HFFc6 (cell line): ENCODE measurements around the gene FADS6. TPM values are rescaled to one million over a fixed set of nuclear protein-coding genes. Genes with fewer than 3 reads are reported as not detected.

ENCODE experiments used
- DNase-seq: peaks from one replicate; pipeline ENCODE4 v3.0.0-alpha.2; 2018
- H3K27ac Mint-ChIP-seq: 2 replicates; pipeline ENCODE4 v1.8.0; 2020; ENCODE audit warnings: mild to moderate bottlenecking, mixed read lengths
- H3K27me3 Mint-ChIP-seq: 2 replicates; pipeline ENCODE4 v1.8.0; 2021; ENCODE audit warnings: mild to moderate bottlenecking, moderate library complexity, mixed read lengths; ENCODE audit not compliant: insufficient read depth
- H3K36me3 Mint-ChIP-seq: 2 replicates; pipeline ENCODE4 v1.8.0; 2021; ENCODE audit warnings: low read depth, mixed read lengths
- H3K4me1 Mint-ChIP-seq: 2 replicates; pipeline ENCODE4 v1.8.0; 2020; ENCODE audit warnings: low read depth, mixed read lengths
- H3K4me3 Mint-ChIP-seq: 2 replicates; pipeline ENCODE4 v1.8.0; 2020; ENCODE audit warnings: mild to moderate bottlenecking, moderate library complexity, mixed read lengths
- H3K9me3 Mint-ChIP-seq: 2 replicates; pipeline ENCODE4 v1.8.0; 2020; ENCODE audit warnings: mild to moderate bottlenecking, mixed read lengths
- CTCF ChIP-seq: fragments of 200-600 bp; sonication (generic); IDR thresholded peaks from 2 replicates; pipeline ENCODE4 v1.5.0; 2021; ENCODE audit warnings: antibody characterized with exemption, mild to moderate bottlenecking
- total RNA-seq, 6 experiments: library from RNA; stranded (reverse); fragmentation: NEBNext Ultra II Directional; extraction: Animal tissue kit (Norgen Biotek cat#: 25700); gene quantifications; 2 replicates in 1 of 6; 3 replicates in 5 of 6; pipeline ENCODE4 v1.2.3, GENCODE V29; 2021

FADS6 gene
- total RNA-seq, 6 experiments from 2014 or later: not detected

- Mint-ChIP-seq H3K4me3 (no peak overlapping the region), H3K4me1 (peaks cover 15% of the 10 kb centered on the region), H3K36me3 (no peaks in the 10 kb centered on the region), H3K27ac (no peak overlapping the region), H3K9me3 (no peaks in the 10 kb centered on the region), H3K27me3 (peaks cover 4% of the 10 kb centered on the region)
- no peak for TF ChIP-seq CTCF
- no peak for DNase-seq
Measured at GRCh38 chr17:74843352-74843627, 50.1 kb downstream of the FADS6 start.

- Mint-ChIP-seq H3K4me1 (peaks cover 15% of the 10 kb centered on the region), H3K27ac (no peak overlapping the region), H3K4me3 (no peak overlapping the region), H3K9me3 (no peaks in the 10 kb centered on the region), H3K27me3 (peaks cover 4% of the 10 kb centered on the region; the same call in 1 of the 2 replicates), H3K36me3 (no peaks in the 10 kb centered on the region)
- peak; percentile 74 for TF ChIP-seq CTCF
- peak; percentile 34 for DNase-seq
Measured at GRCh38 chr17:74842599-74843351, 50.7 kb downstream of the FADS6 start.

DNA sequence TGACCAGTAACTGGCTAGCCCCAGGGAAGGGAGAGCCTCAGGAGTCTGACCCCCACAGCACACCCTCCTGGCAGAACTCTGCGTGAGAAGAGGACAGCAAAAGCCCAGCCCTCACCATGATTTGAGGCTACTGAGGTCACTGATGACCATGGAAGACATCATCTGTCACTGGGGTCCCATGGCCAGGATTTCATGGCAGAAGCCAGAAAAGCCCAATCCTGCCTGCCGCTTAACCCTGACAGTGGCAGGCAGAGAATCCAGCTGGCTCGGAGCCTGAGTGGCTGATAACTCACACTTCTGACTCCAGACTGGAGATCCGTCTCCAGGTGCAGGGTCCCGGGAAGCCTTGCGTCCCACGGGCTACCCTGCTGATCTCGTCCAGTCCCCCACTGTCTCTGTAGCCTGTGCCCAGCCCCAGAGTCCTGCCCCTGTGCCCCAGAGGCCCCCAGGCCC lies 51.3 kb downstream of the FADS6 start:
- no peaks in the 10 kb centered on the region for H3K36me3 Mint-ChIP-seq
- H3K4me1 Mint-ChIP-seq: peaks cover 15% of the 10 kb centered on the region
- H3K27ac Mint-ChIP-seq: no peak overlapping the region
- H3K9me3 Mint-ChIP-seq: no peaks in the 10 kb centered on the region
- no peak overlapping the region for H3K4me3 Mint-ChIP-seq
- DNase-seq: no peak
- TF ChIP-seq CTCF: no peak
- H3K27me3 Mint-ChIP-seq: peaks cover 4% of the 10 kb centered on the region; the same call in 1 of the 2 replicates

GRCh38 chr17:74840989-74841666 lies 52.3 kb downstream of the FADS6 start:
- peak; percentile 18 for DNase-seq

More at GRCh38 chr17:74840989-74841666, 52.3 kb downstream of the FADS6 start:
- peak overlapping the region; percentile 60 for H3K27ac Mint-ChIP-seq
- H3K36me3 Mint-ChIP-seq: peaks cover 8% of the 10 kb centered on the region; the same call in 1 of the 2 replicates
- H3K4me1 Mint-ChIP-seq: peaks cover 15% of the 10 kb centered on the region
- no peak overlapping the region for H3K4me3 Mint-ChIP-seq
- no peak for TF ChIP-seq CTCF
- H3K9me3 Mint-ChIP-seq: no peaks in the 10 kb centered on the region
- peaks cover 2% of the 10 kb centered on the region; the same call in 1 of the 2 replicates for H3K27me3 Mint-ChIP-seq
